H1 (cell line): Measurements from ENCODE around the gene CD164. TPM values are rescaled to one million over a fixed set of nuclear protein-coding genes. Genes with fewer than 3 reads are reported as not detected.

Experiments used
- SIX5 ChIP-seq: IDR thresholded peaks from 2 replicates; pipeline ENCODE4 v1.6.1; 2011; ENCODE audit warnings: mild to moderate bottlenecking, low read depth, low read length
- SP4 ChIP-seq: IDR thresholded peaks from 2 replicates; pipeline ENCODE4 v1.6.1; 2012; ENCODE audit warnings: low read length, inconsistent platforms
- polyA plus RNA-seq, 7 experiments: library from polyadenylated mRNA; depleted of rRNA in 3 of 7; stranded (reverse) in 5 of 7; unstranded in 2 of 7; fragments of >200 nt in 5 of 7; fragments of 200-250 nt in 2 of 7; gene quantifications; 1 replicate in 5 of 7; 2 replicates in 1 of 7; 4 replicates in 1 of 7; pipeline versions ENCODE4 v1.2.1 to v1.2.3, GENCODE V29; 2011 to 2013; ENCODE audit warnings: missing spikeins in 2 of 7, mixed read lengths in 2 of 7
- total RNA-seq: library from RNA; stranded (reverse); fragmentation: NEBNext Ultra II Directional; extraction: Animal tissue kit (Norgen Biotek cat#: 25700); gene quantifications from 2 replicates; pipeline ENCODE4 v1.2.1, GENCODE V29; 2021

Gene CD164
- total and polyA plus RNA-seq, 2 of the 8 experiments (the other 6 are each of a cell fraction or from before 2014, with no cell fraction given) = 69.3 to 94.3 TPM

DNA sequence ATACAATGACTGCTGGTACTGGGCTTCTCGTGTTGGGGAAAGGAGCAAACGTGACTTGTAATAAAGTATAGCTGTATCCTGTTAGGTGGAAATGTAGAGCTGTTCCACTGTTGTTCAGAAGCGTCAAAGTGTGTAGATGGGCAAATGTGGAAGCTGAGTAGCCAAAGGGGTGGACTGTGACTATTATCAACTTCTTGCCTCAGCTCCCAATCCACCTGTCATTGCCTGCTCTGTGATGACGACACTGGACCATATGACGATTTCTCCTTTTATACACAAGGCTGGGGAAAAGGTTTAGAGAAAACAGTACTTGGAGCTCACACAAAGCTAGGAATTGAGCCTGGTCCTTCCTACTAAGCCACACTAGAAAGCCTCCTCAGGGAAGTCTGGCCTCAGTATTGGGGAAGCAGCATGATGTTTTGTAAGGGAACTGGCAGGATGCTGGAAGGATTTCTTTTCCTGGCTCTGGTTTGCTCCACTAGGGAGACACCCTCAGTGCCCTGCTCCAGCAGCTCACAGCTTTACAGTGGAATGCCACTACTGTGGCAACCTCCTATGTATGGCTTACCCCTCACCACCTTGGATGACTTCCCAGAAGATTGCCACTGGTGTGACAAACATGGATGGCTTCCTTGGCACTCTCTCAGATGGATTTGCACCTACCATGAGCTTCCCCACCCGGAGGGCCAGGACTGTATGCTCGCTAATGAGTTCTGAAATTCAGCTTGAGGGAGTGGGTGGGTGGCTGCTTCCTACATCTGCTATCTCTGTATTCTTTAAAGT is 20.0 kb downstream of the CD164 start (continued):
- TF ChIP-seq SIX5 = no peak
- no peak for TF ChIP-seq SP4
- TF ChIP-seq, all 59 proteins: peak for 0
